ENCODE data around the gene HLA-G. TPM values are rescaled to one million over a fixed set of nuclear protein-coding genes. Genes with fewer than 3 reads are reported as not detected.

The HLA-G gene
- total and polyA plus RNA-seq, 2 donors, result 1.7 to 6.3 TPM

GRCh38 chr6:29850011-29850553 lies 22.5 kb downstream of the HLA-G start:
- Histone ChIP-seq H3K36me3 (ENCODE audit: control insufficient read depth in 2 of 2, insufficient read depth in 2 of 2, low read length in 1 of 2) (no peaks in the 10 kb centered on the region), H3K4me3 (ENCODE audit: low read length in 2 of 2) (no peak overlapping the region), H3K27ac (ENCODE audit: low read depth in 1 of 2, low read length in 1 of 2) (no peak overlapping the region), H3K4me1 (ENCODE audit: control insufficient read depth in 2 of 2, insufficient read depth in 2 of 2, low read length in 2 of 2) (peaks cover 0 to 4% of the 10 kb centered on the region in 2 donors), H3K27me3 (ENCODE audit: control insufficient read depth in 2 of 2, insufficient read depth in 1 of 2, low read length in 1 of 2) (peaks cover 36 to 69% of the 10 kb centered on the region in 2 donors), H3K9me3 (ENCODE audit: control insufficient read depth in 2 of 2, insufficient read depth in 1 of 2, low read length in 1 of 2) (peaks cover 0 to 1% of the 10 kb centered on the region in 2 donors)
- DNase-seq (ENCODE audit: low read depth in 6 of 9, low spot score in 9 of 9), result no peak
- WGBS, result 10% methylated on average over 38 of the region's 38 CpGs

- Histone ChIP-seq H3K4me1 (ENCODE audit: control insufficient read depth in 2 of 2, insufficient read depth in 2 of 2, low read length in 2 of 2) (peaks cover 0 to 4% of the 10 kb centered on the region in 2 donors), H3K9me3 (ENCODE audit: control insufficient read depth in 2 of 2, insufficient read depth in 1 of 2, low read length in 1 of 2) (peaks cover 0 to 1% of the 10 kb centered on the region in 2 donors), H3K36me3 (ENCODE audit: control insufficient read depth in 2 of 2, insufficient read depth in 2 of 2, low read length in 1 of 2) (no peaks in the 10 kb centered on the region), H3K27me3 (ENCODE audit: control insufficient read depth in 2 of 2, insufficient read depth in 1 of 2, low read length in 1 of 2) (peaks cover 33 to 69% of the 10 kb centered on the region in 2 donors), H3K4me3 (ENCODE audit: low read length in 2 of 2) (no peak overlapping the region), H3K27ac (ENCODE audit: low read depth in 1 of 2, low read length in 1 of 2) (no peak overlapping the region)
- WGBS, result 75% methylated on average over 3 of the region's 3 CpGs
- DNase-seq (ENCODE audit: low read depth in 6 of 9, low spot score in 9 of 9), result no peak
Observed at GRCh38 chr6:29851190-29851589, 23.6 kb downstream of the HLA-G start.

GRCh38 chr6:29853245-29853644 lies 25.6 kb downstream of the HLA-G start:
- Histone ChIP-seq H3K36me3 (ENCODE audit: control insufficient read depth in 2 of 2, insufficient read depth in 2 of 2, low read length in 1 of 2) (no peaks in the 10 kb centered on the region), H3K9me3 (ENCODE audit: control insufficient read depth in 2 of 2, insufficient read depth in 1 of 2, low read length in 1 of 2) (peaks cover 0 to 1% of the 10 kb centered on the region in 2 donors), H3K4me1 (ENCODE audit: control insufficient read depth in 2 of 2, insufficient read depth in 2 of 2, low read length in 2 of 2) (peaks cover 0 to 4% of the 10 kb centered on the region in 2 donors), H3K27me3 (ENCODE audit: control insufficient read depth in 2 of 2, insufficient read depth in 1 of 2, low read length in 1 of 2) (peaks cover 33 to 63% of the 10 kb centered on the region in 2 donors), H3K27ac (ENCODE audit: low read depth in 1 of 2, low read length in 1 of 2) (no peak overlapping the region), H3K4me3 (ENCODE audit: low read length in 2 of 2) (no peak overlapping the region)
- DNase-seq (ENCODE audit: low read depth in 6 of 9, low spot score in 9 of 9), result no peak
- 53% methylated on average over 2 of the region's 2 CpGs for WGBS

GRCh38 chr6:29858006-29858405 lies 30.4 kb downstream of the HLA-G start:
- H3K27ac ChIP-seq (ENCODE audit: low read depth in 1 of 2, low read length in 1 of 2), result no peak overlapping the region
- WGBS, result 50% methylated on average over 1 of the region's 1 CpG
- no peak for DNase-seq (ENCODE audit: low read depth in 6 of 9, low spot score in 9 of 9)

GRCh38 chr6:29861521-29862255 lies 34.1 kb downstream of the HLA-G start:
- 88% methylated on average over 6 of the region's 6 CpGs for WGBS
- peaks cover 2 to 54% of the 10 kb centered on the region in 2 donors for H3K27me3 ChIP-seq (ENCODE audit: control insufficient read depth in 2 of 2, insufficient read depth in 1 of 2, low read length in 1 of 2)
- H3K4me1 ChIP-seq (ENCODE audit: control insufficient read depth in 2 of 2, insufficient read depth in 2 of 2, low read length in 2 of 2), result no peaks in the 10 kb centered on the region
- H3K4me3 ChIP-seq (ENCODE audit: low read length in 2 of 2), result no peak overlapping the region
- no peak overlapping the region for H3K27ac ChIP-seq (ENCODE audit: low read depth in 1 of 2, low read length in 1 of 2)
- DNase-seq (ENCODE audit: low read depth in 6 of 9, low spot score in 9 of 9), result no peak
- no peaks in the 10 kb centered on the region for H3K9me3 ChIP-seq (ENCODE audit: control insufficient read depth in 2 of 2, insufficient read depth in 1 of 2, low read length in 1 of 2)
- H3K36me3 ChIP-seq (ENCODE audit: control insufficient read depth in 2 of 2, insufficient read depth in 2 of 2, low read length in 1 of 2), result no peaks in the 10 kb centered on the region

More at GRCh38 chr6:29858006-29858405, 30.4 kb downstream of the HLA-G start:
- peaks cover 6 to 38% of the 10 kb centered on the region in 2 donors for H3K27me3 ChIP-seq (ENCODE audit: control insufficient read depth in 2 of 2, insufficient read depth in 1 of 2, low read length in 1 of 2)
- H3K4me1 ChIP-seq (ENCODE audit: control insufficient read depth in 2 of 2, insufficient read depth in 2 of 2, low read length in 2 of 2), result no peaks in the 10 kb centered on the region
- no peak overlapping the region for H3K4me3 ChIP-seq (ENCODE audit: low read length in 2 of 2)
- H3K9me3 ChIP-seq (ENCODE audit: control insufficient read depth in 2 of 2, insufficient read depth in 1 of 2, low read length in 1 of 2), result no peaks in the 10 kb centered on the region
- H3K36me3 ChIP-seq (ENCODE audit: control insufficient read depth in 2 of 2, insufficient read depth in 2 of 2, low read length in 1 of 2), result no peaks in the 10 kb centered on the region

GRCh38 chr6:29864037-29864810 lies 36.6 kb downstream of the HLA-G start:
- H3K4me3 ChIP-seq (ENCODE audit: low read length in 2 of 2), result no peak overlapping the region
- H3K9me3 ChIP-seq (ENCODE audit: control insufficient read depth in 2 of 2, insufficient read depth in 1 of 2, low read length in 1 of 2), result no peaks in the 10 kb centered on the region
- no peak overlapping the region for H3K27ac ChIP-seq (ENCODE audit: low read depth in 1 of 2, low read length in 1 of 2)
- peaks cover 2 to 70% of the 10 kb centered on the region in 2 donors for H3K27me3 ChIP-seq (ENCODE audit: control insufficient read depth in 2 of 2, insufficient read depth in 1 of 2, low read length in 1 of 2)
- H3K36me3 ChIP-seq (ENCODE audit: control insufficient read depth in 2 of 2, insufficient read depth in 2 of 2, low read length in 1 of 2), result no peaks in the 10 kb centered on the region
- DNase-seq (ENCODE audit: low read depth in 6 of 9, low spot score in 9 of 9), result no peak
- WGBS, result 42% methylated on average over 24 of the region's 24 CpGs
- H3K4me1 ChIP-seq (ENCODE audit: control insufficient read depth in 2 of 2, insufficient read depth in 2 of 2, low read length in 2 of 2), result no peaks in the 10 kb centered on the region

- no peak for DNase-seq (ENCODE audit: low read depth in 6 of 9, low spot score in 9 of 9)
- H3K36me3 ChIP-seq (ENCODE audit: control insufficient read depth in 2 of 2, insufficient read depth in 2 of 2, low read length in 1 of 2), result no peaks in the 10 kb centered on the region
- H3K9me3 ChIP-seq (ENCODE audit: control insufficient read depth in 2 of 2, insufficient read depth in 1 of 2, low read length in 1 of 2), result no peaks in the 10 kb centered on the region
- no peak overlapping the region for H3K27ac ChIP-seq (ENCODE audit: low read depth in 1 of 2, low read length in 1 of 2)
- H3K4me1 ChIP-seq (ENCODE audit: control insufficient read depth in 2 of 2, insufficient read depth in 2 of 2, low read length in 2 of 2), result no peaks in the 10 kb centered on the region
- peaks cover 2 to 66% of the 10 kb centered on the region in 2 donors for H3K27me3 ChIP-seq (ENCODE audit: control insufficient read depth in 2 of 2, insufficient read depth in 1 of 2, low read length in 1 of 2)
- 91% methylated on average over 1 of the region's 1 CpG for WGBS
- no peak overlapping the region for H3K4me3 ChIP-seq (ENCODE audit: low read length in 2 of 2)
Observed at GRCh38 chr6:29865631-29866030, 38.0 kb downstream of the HLA-G start.

GRCh38 chr6:29870104-29870503 lies 42.5 kb downstream of the HLA-G start:
- peaks cover 0 to 29% of the 10 kb centered on the region in 2 donors for H3K27me3 ChIP-seq (ENCODE audit: control insufficient read depth in 2 of 2, insufficient read depth in 1 of 2, low read length in 1 of 2)
- no peaks in the 10 kb centered on the region for H3K36me3 ChIP-seq (ENCODE audit: control insufficient read depth in 2 of 2, insufficient read depth in 2 of 2, low read length in 1 of 2)
- H3K4me1 ChIP-seq (ENCODE audit: control insufficient read depth in 2 of 2, insufficient read depth in 2 of 2, low read length in 2 of 2), result no peaks in the 10 kb centered on the region
- H3K9me3 ChIP-seq (ENCODE audit: control insufficient read depth in 2 of 2, insufficient read depth in 1 of 2, low read length in 1 of 2), result no peaks in the 10 kb centered on the region
- WGBS, result 48% methylated on average over 2 of the region's 2 CpGs
- H3K4me3 ChIP-seq (ENCODE audit: low read length in 2 of 2), result no peak overlapping the region
- no peak for DNase-seq (ENCODE audit: low read depth in 6 of 9, low spot score in 9 of 9)
- H3K27ac ChIP-seq (ENCODE audit: low read depth in 1 of 2, low read length in 1 of 2), result no peak overlapping the region

GRCh38 chr6:29872791-29873190 lies 45.2 kb downstream of the HLA-G start:
- Histone ChIP-seq H3K4me3 (ENCODE audit: low read length in 2 of 2) (no peak overlapping the region), H3K36me3 (ENCODE audit: control insufficient read depth in 2 of 2, insufficient read depth in 2 of 2, low read length in 1 of 2) (no peaks in the 10 kb centered on the region), H3K4me1 (ENCODE audit: control insufficient read depth in 2 of 2, insufficient read depth in 2 of 2, low read length in 2 of 2) (no peaks in the 10 kb centered on the region), H3K9me3 (ENCODE audit: control insufficient read depth in 2 of 2, insufficient read depth in 1 of 2, low read length in 1 of 2) (no peaks in the 10 kb centered on the region), H3K27ac (ENCODE audit: low read depth in 1 of 2, low read length in 1 of 2) (no peak overlapping the region), H3K27me3 (ENCODE audit: control insufficient read depth in 2 of 2, insufficient read depth in 1 of 2, low read length in 1 of 2) (peaks cover 0 to 5% of the 10 kb centered on the region in 2 donors)
- WGBS, result 71% methylated on average over 3 of the region's 3 CpGs
- no peak for DNase-seq (ENCODE audit: low read depth in 6 of 9, low spot score in 9 of 9)

Data from thymus (tissue), 11 donors.